PC-3 (cell line): ENCODE measurements around the gene VEGFB.

Experiments
- CTCF ChIP-seq: fragments of 300-600 bp; sonication (generic); conservative IDR thresholded peaks from 2 replicates; pipeline ENCODE4 v1.5.1; 2017; ENCODE audit warnings: antibody characterized with exemption, low read depth, mild to moderate bottlenecking, low read length
- EZH2phosphoT487 ChIP-seq: fragments of 300-600 bp; sonication (generic); IDR thresholded peaks from 2 replicates; pipeline ENCODE4 v1.6.1; 2018; ENCODE audit warnings: mild to moderate bottlenecking, antibody characterized with exemption, low read length, borderline replicate concordance

GRCh38 chr11:64288353-64288750, 54.0 kb downstream of the VEGFB start:
- TF ChIP-seq CTCF (no peak), EZH2phosphoT487 (no peak)
